Measurements from ENCODE around the gene DDB1. TPM values are rescaled to one million over a fixed set of nuclear protein-coding genes. Genes with fewer than 3 reads are reported as not detected.

Gene DDB1
- total and polyA plus RNA-seq, 2 of the 4 experiments (the other 2 are of a cell fraction): 221 to 412 TPM

- ChIA-PET CTCF (no interaction called here), POLR2A (ENCODE audit: unreplicated experiment) (no interaction called here)
- no TSS peak for BruUV-seq (replicated peaks)
- Histone ChIP-seq H4K91ac (ENCODE audit: insufficient read depth, low read depth, low read length) (no peak overlapping the region), H3K9me3 (ENCODE audit: control insufficient read depth, insufficient read depth, low read length) (no peaks in the 10 kb centered on the region), H4K8ac (ENCODE audit: low read depth in 2 of 2, low read length in 2 of 2) (no peak overlapping the region), H2BK15ac (ENCODE audit: low read depth, low read length) (no peak overlapping the region), H3K4me3 (ENCODE audit: insufficient read depth, low read depth, low read length) (no peak overlapping the region), H2BK5ac (ENCODE audit: low read depth, low read length, poor library complexity, severe bottlenecking) (no peak overlapping the region), H3K79me1 (ENCODE audit: low read depth in 1 of 2, low read length in 2 of 2) (peaks cover 7 to 11% of the 10 kb centered on the region in 2 experiments; a peak in 3 of 4 replicates), H3K23ac (ENCODE audit: low read depth, low read length) (no peak overlapping the region), H2AK9ac (replicated peaks; ENCODE audit: low read depth, low read length, poor library complexity) (peak overlapping the region; percentile 3), H3K27ac (ENCODE audit: insufficient read depth, low read length) (no peak overlapping the region), H3K14ac (replicated peaks; ENCODE audit: low read depth, low read length) (no peak overlapping the region), H3K4me1 (ENCODE audit: control insufficient read depth, insufficient read depth, low read length) (no peaks in the 10 kb centered on the region), H4K20me1 (ENCODE audit: insufficient read depth, low read length) (no peaks in the 10 kb centered on the region), H3K4me2 (ENCODE audit: low read depth, low read length) (no peak overlapping the region), H3K18ac (ENCODE audit: low read depth, low read length) (no peak overlapping the region), H3K27me3 (ENCODE audit: control insufficient read depth, insufficient read depth, low read length) (no peaks in the 10 kb centered on the region), H2AK5ac (ENCODE audit: low read depth, low read length) (no peak overlapping the region), H2AFZ (replicated peaks; ENCODE audit: low read length, poor library complexity) (no peak overlapping the region), H2BK20ac (ENCODE audit: low read depth, low read length) (no peak overlapping the region), H3K9me1 (ENCODE audit: insufficient read depth, low read length) (peaks cover 9% of the 10 kb centered on the region), H4K5ac (ENCODE audit: low read depth, low read length) (no peak overlapping the region), H3K56ac (ENCODE audit: extremely low read depth, insufficient read depth, low read length) (no peak overlapping the region), H3K9ac (ENCODE audit: low read depth, low read length) (no peak overlapping the region), H2BK120ac (ENCODE audit: low read depth, low read length) (no peak overlapping the region), H3K4ac (ENCODE audit: low read depth, low read length) (no peak overlapping the region), H3K36me3 (ENCODE audit: control insufficient read depth, insufficient read depth, low read length) (peaks cover 45% of the 10 kb centered on the region)
- no peak for DNase-seq
- dilution Hi-C loops (cut with HindIII; ENCODE audit: low sequenced_read_pairs, unreplicated experiment): no loop called here
- in situ Hi-C loops (cut with MboI; ENCODE audit: low sequenced_read_pairs): no loop called here
- 90% methylated on average over 3 of the region's 15 CpGs; no CpG with 5 or more reads in 1 of the 2 experiments for WGBS, 2 experiments (ENCODE audit: extremely low coverage in 2 of 2, insufficient read length in 1 of 2)
- intact Hi-C loops (cut with micrococcal nuclease): no loop called here
- no peak for ATAC-seq (ENCODE audit: low read depth)
- no peak for TF ChIP-seq FOS (IDR thresholded peaks at IDR 0.05; ENCODE audit: low read depth, low read length)
- TF ChIP-seq MAFK (IDR thresholded peaks at IDR 0.05; ENCODE audit: low read depth, low read length): no peak
- TF ChIP-seq SMC3 (IDR thresholded peaks at IDR 0.05; ENCODE audit: low read depth, low read length): no peak
- no peak for TF ChIP-seq CEBPB (IDR thresholded peaks at IDR 0.05; ENCODE audit: low read depth, low read length)
- no peak for TF ChIP-seq POLR2A (IDR thresholded peaks at IDR 0.05; ENCODE audit: low read depth, low read length)
- no peak for TF ChIP-seq MAZ (IDR thresholded peaks at IDR 0.05; ENCODE audit: borderline replicate concordance, low read depth, low read length)
- TF ChIP-seq MXI1 (IDR thresholded peaks at IDR 0.05; ENCODE audit: borderline replicate concordance, low read depth, low read length): no peak
- no peak for TF ChIP-seq RCOR1 (IDR thresholded peaks at IDR 0.05; ENCODE audit: insufficient replicate concordance, low read length)
- TF ChIP-seq CHD1 (IDR thresholded peaks at IDR 0.05; ENCODE audit: low read depth, low read length): no peak
- TF ChIP-seq ELK1 (IDR thresholded peaks at IDR 0.05; ENCODE audit: borderline replicate concordance, low read depth, low read length): no peak
- TF ChIP-seq CTCF (conservative IDR thresholded peaks at IDR 0.05; ENCODE audit: low read depth, low read length): no peak
- TF ChIP-seq RAD21 (IDR thresholded peaks at IDR 0.05; ENCODE audit: low read length): no peak
- TF ChIP-seq BHLHE40 (IDR thresholded peaks at IDR 0.05; ENCODE audit: low read depth, low read length): no peak
- no peak for TF ChIP-seq RFX5 (IDR thresholded peaks at IDR 0.05; ENCODE audit: low read depth, low read length)
- TF ChIP-seq NFE2L2 (IDR thresholded peaks at IDR 0.05; ENCODE audit: low read depth, low read length): no peak
These were observed 20.5 kb upstream of the DDB1 start for GRCh38 chr11:61353131-61354067.
